GM18858 (cell line): ENCODE data around the gene EHBP1.
A peak's percentile ranks its signal among the peaks of the same experiment; 100 is the strongest.

ENCODE experiments used
- ATAC-seq: cut with Tn5 transposase; IDR thresholded peaks from one replicate; pipeline ENCODE4 v1.9.1; 2021; ENCODE audit not compliant: unreplicated experiment

The EHBP1 gene

DNA sequence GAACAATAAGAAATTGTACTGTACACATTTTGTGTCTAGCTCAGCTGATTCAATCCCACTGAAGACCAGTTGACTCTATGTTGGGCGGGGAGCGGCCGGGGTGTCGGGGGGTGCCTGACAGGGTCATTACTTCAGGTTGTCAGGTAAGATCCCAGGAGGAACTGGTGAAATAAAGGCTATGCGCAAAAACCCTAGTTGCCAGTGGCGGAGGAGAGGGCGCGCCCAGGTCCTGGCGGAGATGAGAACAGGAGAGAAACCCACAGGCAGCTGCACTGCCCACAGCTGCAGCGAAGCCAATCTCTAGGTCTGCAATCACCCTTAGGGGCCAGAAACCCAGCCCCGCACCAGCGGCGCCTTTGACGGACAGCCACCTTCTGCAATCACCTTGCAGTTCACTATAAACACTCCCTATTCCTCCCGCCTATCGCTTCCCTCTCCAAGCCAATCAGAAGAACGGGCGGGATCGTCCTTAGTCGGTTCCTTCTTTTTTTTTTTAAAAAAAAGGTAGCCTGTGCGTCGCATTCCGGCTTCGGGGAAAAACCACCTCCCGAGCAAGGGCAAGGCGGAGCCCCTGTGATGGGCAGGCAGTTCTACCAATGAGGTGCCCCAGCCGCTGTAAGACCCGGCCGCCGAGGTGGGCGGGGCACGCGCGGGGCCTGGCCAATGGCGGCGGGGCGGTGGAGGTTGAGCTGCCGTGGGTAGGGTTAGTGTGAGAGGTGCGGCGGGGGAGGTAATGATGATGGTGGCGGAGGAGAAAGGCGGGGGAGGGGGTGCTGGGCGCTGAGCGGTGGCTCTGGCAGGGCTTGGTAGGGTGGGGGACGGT, at the start of gene EHBP1:
EHBP1 (plus strand) TSS at position 707 of the 823 bp plus-strand sequence. CDS start 1,479 bp downstream, outside the sequence.
- peak; percentile 94 for ATAC-seq

DNA sequence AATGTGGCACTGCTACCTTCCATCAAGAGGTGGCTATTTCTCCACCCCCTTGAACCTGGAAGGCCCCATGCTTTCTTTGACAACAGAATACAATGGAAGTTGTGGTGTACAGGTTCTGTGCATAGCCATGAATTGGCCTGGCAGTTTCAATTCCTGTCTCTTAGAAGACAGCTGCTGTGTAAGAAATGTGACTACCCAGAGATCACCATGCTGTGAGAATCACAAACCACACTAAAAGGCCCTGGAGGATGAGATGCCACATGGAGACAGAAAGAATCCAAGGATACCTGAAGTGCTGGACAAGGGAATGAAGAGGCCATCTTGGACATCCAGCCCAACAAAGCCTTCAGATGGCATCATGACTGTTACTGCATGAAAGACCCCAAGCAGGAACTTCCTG, 47.7 kb upstream of the EHBP1 start:
- ATAC-seq = peak; percentile 38

DNA sequence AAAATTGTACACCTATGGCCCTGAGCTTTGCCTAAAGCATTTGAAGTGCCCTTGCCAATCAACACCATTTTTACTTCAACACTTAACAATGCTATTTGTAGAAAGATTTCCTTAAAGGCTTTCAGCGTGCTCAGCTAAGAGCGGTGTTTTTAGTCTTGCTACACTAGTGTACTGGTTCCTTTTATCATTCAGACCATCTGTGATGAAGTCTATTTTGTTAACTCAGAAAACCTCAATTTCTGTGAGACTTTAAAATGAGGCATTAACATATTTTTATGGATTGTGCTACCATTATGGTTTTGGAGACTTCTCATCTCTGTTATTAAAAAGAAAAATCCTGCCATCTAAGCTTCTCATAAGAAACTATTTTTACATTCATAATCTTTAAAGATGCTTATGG, 46.6 kb upstream of the EHBP1 start:
- ATAC-seq = no peak

DNA sequence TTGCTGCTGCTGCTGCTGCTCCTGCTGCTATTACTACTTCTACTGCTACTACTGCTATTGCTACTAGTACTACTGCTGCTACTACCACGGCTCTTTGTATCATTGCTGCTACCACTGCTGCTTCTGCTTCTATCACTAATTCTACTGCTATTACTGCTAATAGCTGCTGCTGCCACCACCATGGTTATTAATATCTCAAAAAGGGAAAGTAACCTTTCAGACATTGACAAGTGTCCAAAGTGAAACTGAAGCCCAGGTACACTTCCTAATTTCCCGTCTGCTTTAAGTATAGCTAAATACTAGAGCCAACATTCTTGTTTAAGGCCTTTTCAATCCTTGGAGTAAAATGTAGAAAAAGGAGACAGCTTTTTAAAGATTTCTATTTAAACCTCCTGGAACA, 45.4 kb upstream of the EHBP1 start:
- peak; percentile 85 for ATAC-seq

- peak; percentile 23 for ATAC-seq
These were observed 44.8 kb upstream of the EHBP1 start for GRCh38 chr2:62660582-62661262.

DNA sequence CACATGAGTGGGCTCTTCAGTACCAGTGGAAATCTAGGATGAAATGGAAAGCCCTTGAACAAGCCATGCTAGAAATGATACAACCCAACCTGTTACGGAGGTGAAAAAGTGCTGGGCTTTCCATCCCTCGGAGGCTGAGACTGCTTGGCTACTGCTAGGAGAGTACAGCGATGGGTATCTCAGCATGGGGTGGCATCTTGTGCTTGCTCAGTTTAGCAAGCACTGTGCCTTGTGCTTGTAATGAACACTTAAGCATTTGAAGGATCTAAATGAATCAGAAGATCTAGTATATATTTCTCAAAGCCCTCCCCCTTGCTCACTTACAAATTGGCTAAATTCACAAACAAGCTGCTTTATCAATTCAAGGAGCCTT, 44.3 kb upstream of the EHBP1 start:
- no peak for ATAC-seq

DNA sequence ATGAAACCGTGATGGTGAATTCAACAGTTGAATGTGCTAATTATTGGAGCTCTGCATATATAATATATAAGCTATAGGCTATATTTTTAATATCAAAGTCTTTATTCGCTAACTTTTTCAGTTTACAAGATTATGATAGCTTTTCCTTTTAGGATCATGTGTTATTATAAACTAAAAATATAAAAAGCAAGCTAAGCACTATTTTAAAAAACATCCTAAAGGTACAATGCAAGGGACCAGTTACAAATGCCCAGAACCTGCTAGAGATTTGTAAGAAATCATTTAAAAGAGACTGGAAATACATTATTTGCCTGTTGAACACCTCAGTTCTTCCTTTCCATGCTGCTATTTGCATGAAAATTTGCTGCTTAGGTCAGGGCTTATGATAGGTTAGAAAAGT, 43.4 kb upstream of the EHBP1 start:
- no peak for ATAC-seq

DNA sequence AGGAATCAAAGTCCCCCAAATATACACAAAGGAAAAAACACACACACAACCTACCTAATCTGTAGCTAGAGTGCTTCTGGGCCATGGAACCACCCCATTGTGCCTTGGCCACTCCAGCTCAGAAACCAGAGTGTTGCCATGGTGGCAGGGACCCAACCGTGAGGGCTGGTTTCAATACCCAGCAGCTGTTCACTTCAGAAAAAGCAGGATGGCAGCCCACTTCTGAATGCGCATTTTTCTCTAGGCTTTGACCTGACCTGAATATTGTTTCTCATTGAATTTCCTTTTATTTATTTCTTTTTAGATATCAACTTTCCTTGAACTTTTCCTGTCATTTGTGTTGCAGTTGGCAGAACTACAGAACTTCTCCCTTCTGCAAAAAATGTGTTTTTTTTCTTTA, 43.0 kb upstream of the EHBP1 start:
- ATAC-seq = no peak

DNA sequence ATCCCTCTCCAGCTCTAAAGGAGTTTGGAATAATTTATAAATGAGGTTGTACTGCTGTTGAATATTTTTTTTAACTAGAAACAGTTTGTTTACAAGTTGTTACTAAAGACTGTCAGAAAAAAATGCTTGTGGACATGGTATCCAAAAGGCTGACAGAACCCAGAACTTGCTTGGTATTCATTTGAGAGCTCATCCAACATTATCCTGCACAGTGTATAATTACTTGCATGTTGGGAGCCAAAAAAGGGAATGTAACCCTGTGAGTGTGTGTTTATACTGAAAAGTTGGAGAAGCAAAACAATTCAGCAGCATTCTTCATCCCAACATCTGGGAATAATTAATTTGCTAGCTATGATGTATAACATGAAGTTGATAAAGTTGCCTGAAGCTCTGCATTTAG, 42.1 kb upstream of the EHBP1 start:
- no peak for ATAC-seq

- no peak for ATAC-seq
These were observed 41.4 kb upstream of the EHBP1 start for GRCh38 chr2:62663920-62664795.

- no peak for ATAC-seq
These were observed 40.1 kb upstream of the EHBP1 start for GRCh38 chr2:62665446-62665845.

- ATAC-seq = no peak
These were observed 36.3 kb upstream of the EHBP1 start for GRCh38 chr2:62669180-62669579.

DNA sequence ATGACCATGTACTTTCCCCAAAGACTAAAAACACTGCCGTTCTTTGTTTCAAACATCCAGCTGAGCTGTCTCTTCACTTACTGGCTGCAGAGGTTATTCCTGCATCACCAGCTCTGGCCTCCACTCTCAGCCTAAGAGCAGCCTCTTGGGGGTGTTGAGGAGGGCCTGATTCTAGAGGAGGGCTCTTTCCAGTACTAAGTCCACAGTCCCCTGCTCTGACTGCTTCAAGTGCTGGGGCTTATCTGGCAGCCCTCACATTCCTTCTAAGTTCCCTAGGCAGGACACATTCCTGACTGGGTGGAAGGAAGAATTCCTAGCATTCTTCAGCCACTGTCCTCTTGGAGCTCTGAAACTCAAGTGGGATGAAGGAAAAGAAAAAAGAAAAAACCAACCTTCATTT, 32.9 kb upstream of the EHBP1 start:
- ATAC-seq = no peak

DNA sequence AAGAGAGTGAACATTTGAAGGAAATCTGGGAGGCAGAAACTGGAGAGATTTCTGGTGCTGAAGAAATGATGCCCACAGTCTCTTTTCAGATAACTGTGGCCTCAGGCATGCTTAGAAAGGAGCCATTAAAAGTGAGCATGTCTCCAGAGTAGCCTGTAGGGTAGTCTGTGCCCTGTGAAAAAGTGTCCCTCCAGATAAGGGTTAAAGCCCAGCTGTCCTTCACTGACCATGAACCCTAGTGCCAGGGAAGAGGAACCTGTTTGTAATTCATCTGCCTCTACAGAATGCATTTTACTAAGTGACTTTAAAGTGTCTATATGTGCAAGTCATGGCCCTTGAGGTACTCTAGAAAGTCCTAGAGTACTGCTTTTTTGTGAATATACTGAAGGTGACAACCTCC, 30.5 kb upstream of the EHBP1 start:
- ATAC-seq = no peak

GRCh38 chr2:62685256-62685655, 20.3 kb upstream of the EHBP1 start:
- ATAC-seq = no peak

- no peak for ATAC-seq
These were observed 19.4 kb upstream of the EHBP1 start for GRCh38 chr2:62686012-62686685.

DNA sequence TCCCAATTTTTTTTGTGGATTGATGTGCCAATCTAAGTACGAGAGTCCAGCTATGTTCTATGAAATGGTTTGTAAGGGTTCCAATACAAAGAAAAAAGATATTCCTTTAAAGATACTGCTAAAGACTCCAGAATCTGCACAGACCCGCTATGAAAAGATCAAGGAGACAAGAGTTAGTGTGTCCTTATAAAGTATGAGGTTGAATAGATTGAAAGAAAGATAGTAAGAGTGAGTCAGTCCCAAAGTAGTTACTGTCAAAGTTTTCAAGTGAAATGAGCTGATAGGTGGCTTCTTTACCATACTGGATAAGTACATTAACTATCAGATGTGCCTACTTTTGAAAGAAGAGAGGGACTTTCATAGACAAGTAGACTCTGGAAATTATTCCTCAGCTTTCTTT, 17.9 kb upstream of the EHBP1 start:
- no peak for ATAC-seq

DNA sequence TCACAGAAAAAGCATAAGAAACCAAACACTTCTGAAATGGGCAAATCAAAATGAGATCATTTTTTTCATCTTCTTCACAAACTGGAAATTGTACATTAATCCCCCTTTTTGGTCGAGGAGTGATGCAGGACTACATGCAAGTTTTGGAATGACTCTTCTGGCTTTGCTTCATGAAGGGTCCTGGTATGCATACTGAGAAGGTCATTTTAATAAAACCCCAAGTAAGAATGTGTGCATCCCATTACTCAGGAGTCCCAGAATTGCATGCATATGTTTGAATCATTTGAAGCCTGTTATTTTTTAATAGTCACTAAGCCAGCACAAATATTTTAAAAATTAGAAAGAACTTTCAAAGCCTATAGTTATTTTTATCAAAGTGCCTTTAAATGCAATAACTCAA, 16.7 kb upstream of the EHBP1 start:
- no peak for ATAC-seq

GRCh38 chr2:62691186-62691585, 14.3 kb upstream of the EHBP1 start:
- no peak for ATAC-seq

DNA sequence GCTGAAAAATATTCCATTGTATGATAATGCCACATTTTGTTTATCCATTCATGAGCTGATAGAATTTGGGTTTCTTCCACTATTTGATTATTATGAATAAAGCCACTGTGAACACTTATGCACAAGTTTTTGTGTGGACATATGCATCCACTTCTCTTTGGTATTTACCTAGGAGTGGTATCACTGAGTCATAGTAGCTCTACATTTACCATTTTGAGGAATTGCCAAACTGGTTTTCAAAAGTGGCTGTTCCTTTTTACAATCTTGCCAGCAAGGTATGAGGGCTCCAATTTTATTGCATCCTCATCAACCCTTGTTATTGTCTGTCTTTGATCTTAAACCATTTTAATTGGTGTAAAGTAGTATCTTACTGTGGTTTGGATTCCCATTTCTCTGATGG, 13.3 kb upstream of the EHBP1 start:
- no peak for ATAC-seq

GRCh38 chr2:62698653-62699052, 6.9 kb upstream of the EHBP1 start:
- no peak for ATAC-seq
